Naive B cell (primary cell): ENCODE measurements around the gene SUN1. TPM values are rescaled to one million over a fixed set of nuclear protein-coding genes. Genes with fewer than 3 reads are reported as not detected.

Experiments used
- ATAC-seq, 2 donors: fragments of 150-1000 bp; cut with Tn5 transposase; 2 replicates each; pipeline ENCODE4 v1.10.0; 2021; ENCODE audit warnings: low read depth in 2 of 2, mild to moderate bottlenecking in 2 of 2, moderate library complexity in 2 of 2
- DNase-seq: peaks from one replicate; pipeline ENCODE4 v3.0.0; 2022
- H3K27ac Mint-ChIP-seq, 6 donors: one replicate each; pipeline ENCODE4 v1.8.0; 2020 to 2022; ENCODE audit warnings: mild to moderate bottlenecking in 6 of 6, mixed read lengths in 6 of 6, moderate library complexity in 5 of 6, inconsistent platforms in 2 of 6
- H3K27me3 Mint-ChIP-seq, 3 donors: one replicate each; pipeline ENCODE4 v1.8.0; 2021 to 2022; ENCODE audit warnings: mixed read lengths in 3 of 3, mild to moderate bottlenecking in 1 of 3
- H3K36me3 Mint-ChIP-seq, 2 donors: one replicate each; pipeline ENCODE4 v1.8.0; 2020 to 2022; ENCODE audit warnings: mixed read lengths in 2 of 2, inconsistent platforms in 1 of 2, mild to moderate bottlenecking in 1 of 2
- H3K4me1 Mint-ChIP-seq, 3 donors: one replicate each; pipeline ENCODE4 v1.8.0; 2020 to 2022; ENCODE audit warnings: mixed read lengths in 3 of 3, inconsistent platforms in 1 of 3, mild to moderate bottlenecking in 1 of 3, moderate library complexity in 1 of 3
- H3K4me3 Mint-ChIP-seq, 8 donors: one replicate each; pipeline ENCODE4 v1.8.0; 2020 to 2022; ENCODE audit warnings: mild to moderate bottlenecking in 8 of 8, mixed read lengths in 8 of 8, moderate library complexity in 8 of 8, inconsistent platforms in 2 of 8
- H3K9me3 Mint-ChIP-seq, 7 donors: one replicate each; pipeline ENCODE4 v1.8.0; 2020 to 2022; ENCODE audit warnings: mixed read lengths in 7 of 7, mild to moderate bottlenecking in 5 of 7, inconsistent platforms in 2 of 7, moderate library complexity in 1 of 7
- polyA plus RNA-seq, 6 donors: library from polyadenylated mRNA; unstranded; fragments of 300-500 nt; fragmentation: Illumina TruSeq; gene quantifications; one replicate each; pipeline ENCODE4 v1.2.3, GENCODE V29; 2021; ENCODE audit warnings: low read depth in 6 of 6

The SUN1 gene
- polyA plus RNA-seq, 6 donors from 2014 or later = 38.9 to 93.6 (median 45.5) TPM

DNA sequence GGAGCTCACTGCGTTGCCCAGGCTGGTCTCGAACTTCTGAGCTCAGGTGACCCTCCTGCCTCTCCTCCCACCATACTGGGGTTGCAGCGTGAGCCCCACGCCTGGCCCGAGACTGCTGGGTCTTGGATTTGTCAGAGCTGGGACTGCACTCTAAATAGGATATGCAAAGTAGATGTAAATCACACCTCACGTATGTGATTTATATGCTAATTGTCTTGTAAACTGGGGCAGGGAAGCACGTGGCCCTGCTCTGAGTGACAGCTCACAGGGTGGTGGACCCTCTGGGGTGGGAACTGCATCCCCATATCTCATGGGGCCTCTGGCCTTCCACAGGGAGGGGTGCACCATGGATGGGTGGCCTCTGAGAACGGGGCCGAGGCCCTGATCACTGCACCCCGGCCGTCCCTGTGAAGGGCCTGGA is 78.2 kb downstream of the SUN1 start:
- peaks cover 8 to 17% (median 11%) of the 10 kb centered on the region in 3 donors for H3K4me1 Mint-ChIP-seq
- ATAC-seq (peak; percentile 8 to 15), DNase-seq (no peak)
- no peaks in the 10 kb centered on the region for H3K27me3 Mint-ChIP-seq
- H3K4me3 Mint-ChIP-seq = peak overlapping the region; percentile 71 to 92 (median 88)
- no peaks in the 10 kb centered on the region for H3K36me3 Mint-ChIP-seq
- H3K27ac Mint-ChIP-seq = peak overlapping the region in 5 of 6 donors; percentile 47 to 91 (median 89)
- H3K9me3 Mint-ChIP-seq = no peaks in the 10 kb centered on the region

DNA sequence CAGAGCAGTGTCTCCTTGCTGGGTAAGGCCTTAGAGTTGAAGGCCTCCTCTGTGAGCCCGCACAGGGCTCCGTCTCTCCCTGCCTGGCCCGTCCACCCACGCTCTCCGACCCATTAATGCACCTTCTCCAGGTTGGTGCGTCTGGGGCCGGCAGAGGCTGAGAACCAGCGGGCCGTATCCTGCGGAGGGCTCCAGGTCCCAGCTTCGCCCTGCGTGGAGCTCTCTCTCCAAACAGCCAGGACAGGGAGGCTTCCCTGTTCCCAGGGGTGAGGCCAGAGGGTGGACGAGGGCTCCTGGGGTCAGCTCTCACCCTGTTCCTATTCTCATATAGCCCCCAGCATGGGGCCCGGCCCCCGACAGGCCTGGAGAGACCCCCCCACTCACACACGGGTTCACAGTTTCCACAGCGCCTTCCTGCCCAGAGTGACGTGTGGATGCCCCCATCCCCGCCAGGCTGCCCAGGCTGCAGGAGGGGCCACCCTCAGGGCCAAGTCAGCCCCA is 78.7 kb downstream of the SUN1 start:
- DNase-seq (no peak), ATAC-seq (no peak)
- peak overlapping the region in 3 of 8 donors; percentile 81 to 92 (median 87) for H3K4me3 Mint-ChIP-seq
- no peaks in the 10 kb centered on the region for H3K36me3 Mint-ChIP-seq
- H3K27ac Mint-ChIP-seq = no peak overlapping the region
- H3K9me3 Mint-ChIP-seq = no peaks in the 10 kb centered on the region
- no peaks in the 10 kb centered on the region for H3K27me3 Mint-ChIP-seq
- H3K4me1 Mint-ChIP-seq = peaks cover 8 to 22% (median 11%) of the 10 kb centered on the region in 3 donors

DNA sequence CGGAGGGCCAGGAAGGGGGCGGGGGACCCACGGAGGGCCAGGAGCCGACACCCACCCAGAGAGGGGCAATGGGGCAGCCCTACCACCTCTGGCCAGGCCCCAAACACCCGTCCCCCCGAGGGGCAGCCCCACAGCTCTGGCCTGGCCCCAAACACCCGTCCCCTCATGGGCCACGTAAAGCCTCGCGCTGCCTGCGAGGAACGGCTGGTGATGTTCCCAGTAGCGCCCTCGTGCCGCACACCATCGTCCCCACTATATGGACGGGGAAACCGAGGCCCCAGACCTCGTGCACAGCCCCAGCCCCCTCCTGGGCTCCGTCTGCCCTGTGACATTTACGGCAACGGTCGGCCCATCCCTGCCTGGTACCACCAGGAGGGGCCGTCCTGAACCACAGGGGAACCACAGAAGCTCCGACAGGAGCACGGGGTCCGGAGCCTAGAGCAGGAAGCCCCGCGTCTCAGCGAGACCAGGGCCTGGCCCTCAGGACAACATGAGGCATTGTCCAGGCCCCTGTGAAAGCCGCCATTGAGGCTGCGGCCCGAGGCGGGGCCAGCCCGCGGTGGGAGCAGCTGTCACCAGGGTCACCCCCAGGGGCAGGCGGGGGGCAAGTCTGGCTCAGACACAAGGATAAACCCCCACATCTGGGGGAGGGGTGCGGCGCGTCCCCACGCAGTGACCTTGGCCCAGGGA is 79.7 kb downstream of the SUN1 start:
- Mint-ChIP-seq H3K4me3 (no peak overlapping the region), H3K27me3 (no peaks in the 10 kb centered on the region), H3K9me3 (no peaks in the 10 kb centered on the region), H3K36me3 (no peaks in the 10 kb centered on the region), H3K4me1 (peaks cover 11 to 23% (median 11%) of the 10 kb centered on the region in 3 donors), H3K27ac (no peak overlapping the region)
- no peak for ATAC-seq
- DNase-seq = no peak

DNA sequence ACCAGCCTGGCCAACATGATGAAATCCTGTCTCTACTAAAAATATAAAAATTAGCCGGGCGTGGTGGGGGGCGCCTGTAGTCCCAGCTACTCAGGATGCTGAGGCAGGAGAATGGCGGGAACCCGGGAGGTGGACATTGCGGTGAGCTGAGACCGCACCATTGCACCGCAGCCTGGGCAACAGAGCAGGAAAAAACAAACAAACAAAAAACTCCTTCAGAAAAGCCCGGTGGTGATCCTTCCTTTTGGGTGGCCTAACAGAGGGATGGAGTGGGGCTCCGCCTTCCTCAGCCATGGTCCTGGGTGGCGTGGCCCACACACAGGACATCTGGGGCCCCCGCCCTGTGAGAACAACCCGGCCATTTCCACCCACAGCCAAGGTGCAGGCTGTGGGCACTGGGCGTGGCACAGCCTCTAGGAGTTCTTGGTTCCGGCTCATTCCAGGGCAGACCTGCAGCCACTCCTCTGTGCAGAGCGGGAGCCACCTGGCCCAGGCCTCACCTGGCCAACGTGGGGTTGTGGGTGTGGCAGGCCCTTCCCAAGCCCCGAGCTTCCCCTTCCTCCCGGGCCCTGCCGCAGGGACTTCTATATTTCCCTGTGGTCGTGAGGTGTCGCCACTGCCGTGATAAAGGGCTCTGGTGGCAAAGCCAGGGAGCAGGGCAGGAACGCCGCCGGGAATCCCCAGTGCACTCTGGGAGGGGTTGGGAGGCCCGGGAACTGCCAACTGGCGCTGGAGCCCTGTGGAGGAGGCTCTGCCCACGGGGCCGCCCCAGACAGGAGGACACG is 81.7 kb downstream of the SUN1 start:
- Mint-ChIP-seq H3K27ac (no peak overlapping the region), H3K4me1 (peaks cover 11 to 33% (median 11%) of the 10 kb centered on the region in 3 donors), H3K4me3 (peak overlapping the region in 1 of 8 donors; percentile 3), H3K27me3 (no peaks in the 10 kb centered on the region), H3K36me3 (no peaks in the 10 kb centered on the region), H3K9me3 (no peaks in the 10 kb centered on the region)
- ATAC-seq = no peak
- DNase-seq = no peak

DNA sequence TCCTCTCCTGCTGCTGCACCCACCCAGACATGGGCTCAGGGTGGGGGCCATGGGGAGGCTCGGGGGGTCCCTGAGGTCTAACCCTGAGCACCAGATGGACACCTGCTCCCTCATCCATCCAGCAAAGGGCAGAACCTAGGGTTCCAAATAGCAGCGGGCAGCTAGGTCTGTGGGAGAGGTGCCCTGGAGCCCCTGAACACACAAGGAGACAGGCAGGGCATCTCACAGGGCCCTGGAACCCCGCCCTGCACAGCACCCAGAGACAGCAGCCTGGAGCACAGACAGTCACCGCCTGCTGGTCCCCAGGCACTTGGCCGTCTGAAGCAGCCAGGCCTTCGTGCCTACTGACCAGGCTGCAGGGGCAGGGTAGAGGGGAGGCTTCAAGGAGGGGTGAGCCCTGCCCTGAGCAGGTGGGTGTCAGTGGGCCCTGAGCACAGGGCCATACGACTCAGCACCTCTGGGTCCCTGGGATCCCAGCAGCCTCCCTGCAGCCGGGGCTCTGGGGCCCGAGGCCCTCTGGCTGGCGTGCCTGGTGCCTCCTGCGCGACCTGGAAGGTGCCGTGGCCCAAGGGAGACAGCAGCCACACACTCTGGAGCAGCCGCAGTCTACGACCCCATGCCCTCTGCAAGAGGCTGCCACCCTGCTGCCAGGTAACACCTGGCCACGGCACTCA is 82.4 kb downstream of the SUN1 start:
- Mint-ChIP-seq H3K36me3 (no peaks in the 10 kb centered on the region), H3K4me3 (no peak overlapping the region), H3K27me3 (no peaks in the 10 kb centered on the region), H3K9me3 (no peaks in the 10 kb centered on the region), H3K27ac (no peak overlapping the region), H3K4me1 (peaks cover 13 to 38% (median 16%) of the 10 kb centered on the region in 3 donors)
- ATAC-seq (no peak), DNase-seq (no peak)

DNA sequence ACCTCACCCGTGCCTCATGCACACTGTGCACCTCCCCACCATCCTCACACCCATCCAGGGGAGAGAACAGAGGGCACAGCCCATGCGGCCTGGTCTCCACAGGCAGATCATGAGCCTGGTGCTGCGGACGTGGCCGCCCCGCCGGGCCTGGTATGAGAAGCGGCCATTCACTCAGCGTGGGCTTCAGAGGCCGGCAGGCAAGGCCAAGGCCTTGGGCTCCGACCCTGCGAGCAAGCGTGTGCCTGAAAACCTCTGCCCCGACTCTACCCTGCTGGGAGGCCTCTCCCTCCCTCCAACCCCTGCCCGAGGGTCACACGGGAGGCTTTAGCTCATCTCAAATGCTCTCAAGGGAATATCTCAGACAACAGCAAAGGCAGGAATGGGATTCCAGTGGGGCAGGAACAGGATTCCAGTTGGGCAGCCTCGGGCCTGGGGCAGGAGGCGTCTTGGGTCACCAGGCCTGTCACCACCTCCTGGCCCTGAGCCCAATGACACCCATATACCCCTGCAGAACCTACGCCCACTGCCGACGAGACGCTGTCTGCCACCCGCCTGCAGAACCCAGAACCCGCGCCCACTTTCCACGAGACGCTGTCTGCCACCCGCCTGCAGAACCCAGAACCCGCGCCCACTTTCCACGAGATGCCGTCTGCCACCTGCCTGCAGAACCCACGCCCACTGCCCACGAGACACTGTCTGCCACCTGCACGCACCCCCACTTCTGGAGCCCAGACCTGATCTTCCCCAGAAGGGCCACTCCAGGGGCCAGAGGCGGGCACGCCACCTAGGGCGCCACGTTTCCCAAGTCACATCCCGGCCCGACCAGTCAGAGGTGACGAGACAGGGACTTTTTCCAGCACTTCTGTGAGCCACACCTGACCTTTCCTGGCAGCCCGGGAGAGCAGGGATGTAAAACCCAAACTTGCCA is 83.3 kb downstream of the SUN1 start:
- Mint-ChIP-seq H3K9me3 (no peaks in the 10 kb centered on the region), H3K4me1 (peaks cover 5 to 29% (median 8%) of the 10 kb centered on the region in 3 donors), H3K27ac (no peak overlapping the region), H3K36me3 (no peaks in the 10 kb centered on the region), H3K27me3 (no peaks in the 10 kb centered on the region), H3K4me3 (peak overlapping the region in 1 of 8 donors; percentile 78)
- ATAC-seq = no peak
- no peak for DNase-seq

DNA sequence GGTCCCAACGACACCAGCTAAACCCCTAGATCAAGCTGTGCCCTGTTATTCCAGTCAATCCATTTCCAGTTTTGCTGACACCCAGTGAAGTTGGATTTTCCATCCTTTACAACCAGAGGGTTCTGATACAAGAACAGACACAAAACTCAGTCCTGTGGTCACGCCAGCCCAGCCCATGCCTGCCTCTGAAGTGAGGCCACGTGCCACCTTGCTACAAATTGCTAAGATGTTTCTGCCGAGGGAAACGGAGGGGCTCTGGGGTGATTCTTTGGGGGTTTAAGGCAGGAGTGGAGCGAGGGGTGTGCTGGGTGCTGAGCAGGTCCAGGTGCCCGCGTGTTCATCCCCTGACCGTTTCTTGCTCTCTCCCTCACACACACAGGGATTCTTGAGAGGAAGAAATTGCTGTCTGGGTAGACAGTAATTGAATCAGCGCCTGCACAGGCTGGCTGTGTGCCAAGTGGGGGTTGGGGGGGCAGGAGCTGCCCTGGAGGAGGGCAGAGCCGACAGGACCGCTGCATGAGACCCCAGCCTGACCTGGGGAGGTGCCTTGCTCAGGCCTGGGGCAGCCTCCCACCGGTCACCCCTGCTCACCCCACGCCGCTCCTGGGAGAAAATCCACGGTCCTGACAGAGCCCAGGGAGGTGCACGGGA is 84.1 kb downstream of the SUN1 start:
- ATAC-seq = no peak
- peaks cover 8 to 25% (median 12%) of the 10 kb centered on the region in 3 donors for H3K4me1 Mint-ChIP-seq
- H3K27me3 Mint-ChIP-seq = no peaks in the 10 kb centered on the region
- no peak for DNase-seq
- no peak overlapping the region for H3K4me3 Mint-ChIP-seq
- H3K36me3 Mint-ChIP-seq = no peaks in the 10 kb centered on the region
- H3K9me3 Mint-ChIP-seq = no peaks in the 10 kb centered on the region
- no peak overlapping the region for H3K27ac Mint-ChIP-seq

DNA sequence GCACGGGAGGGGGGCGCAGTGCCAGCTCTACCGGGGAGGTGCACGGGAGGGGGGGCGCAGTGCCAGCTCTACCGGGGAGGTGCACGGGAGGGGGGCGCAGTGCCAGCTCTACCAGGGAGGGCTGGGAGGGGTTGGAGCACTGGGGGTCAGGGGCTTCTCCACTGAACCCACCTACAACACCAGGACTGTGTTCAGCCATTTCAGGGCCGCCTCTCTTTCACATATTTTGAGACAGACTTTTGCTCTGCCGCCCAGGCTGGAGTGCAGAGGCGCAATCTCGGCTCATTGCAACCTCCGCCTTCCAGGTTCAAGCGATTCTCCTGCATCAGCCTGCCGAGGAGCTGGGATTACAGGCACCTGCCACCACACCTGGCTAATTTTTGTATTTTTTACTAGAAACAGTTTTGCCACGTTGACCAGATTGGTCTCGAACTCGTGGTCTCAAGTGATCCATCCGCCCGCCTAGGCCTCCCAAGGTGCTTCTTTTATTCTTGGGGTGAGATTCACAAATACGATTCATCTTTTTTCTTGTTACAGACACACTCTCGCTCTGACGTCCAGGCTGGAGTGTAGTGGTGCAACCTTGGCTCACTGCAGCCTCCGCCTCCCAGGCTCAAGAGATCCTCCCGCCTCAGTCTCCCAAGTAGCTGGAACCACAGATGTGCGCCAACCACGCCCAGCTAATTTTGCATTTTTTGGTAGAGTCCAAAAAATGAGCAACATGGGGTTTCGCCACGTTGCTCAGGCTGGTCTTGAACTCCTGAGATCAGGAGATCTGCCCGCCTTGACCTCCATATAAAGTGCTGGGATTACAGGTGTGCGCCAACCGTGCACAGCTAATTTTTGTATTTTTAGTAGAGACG is 85.2 kb downstream of the SUN1 start:
- no peak for DNase-seq
- H3K27ac Mint-ChIP-seq = peak overlapping the region in 1 of 6 donors; percentile 1
- H3K4me3 Mint-ChIP-seq = peak overlapping the region in 1 of 8 donors; percentile 44
- no peaks in the 10 kb centered on the region for H3K27me3 Mint-ChIP-seq
- no peak for ATAC-seq
- H3K4me1 Mint-ChIP-seq = peaks cover 11 to 36% (median 14%) of the 10 kb centered on the region in 3 donors
- no peaks in the 10 kb centered on the region for H3K36me3 Mint-ChIP-seq
- no peaks in the 10 kb centered on the region for H3K9me3 Mint-ChIP-seq

DNA sequence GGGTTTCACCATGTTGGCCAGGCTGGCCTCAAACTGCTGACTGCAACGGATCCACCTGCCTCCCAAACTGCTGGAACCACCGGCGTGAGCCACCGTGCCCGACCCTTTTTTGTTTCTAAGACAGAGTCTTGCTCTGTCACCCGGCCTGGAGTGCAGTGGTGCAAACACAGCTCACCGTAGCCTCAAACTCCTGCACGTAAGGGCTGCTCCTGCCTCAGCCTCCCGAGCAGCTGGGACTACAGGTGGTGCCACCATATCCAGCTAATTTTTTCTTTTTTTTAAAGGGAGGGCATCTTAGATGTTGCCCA is 85.8 kb downstream of the SUN1 start:
- Mint-ChIP-seq H3K36me3 (no peaks in the 10 kb centered on the region), H3K4me1 (peaks cover 17 to 41% (median 17%) of the 10 kb centered on the region in 3 donors), H3K27ac (no peak overlapping the region), H3K4me3 (peak overlapping the region in 1 of 8 donors; percentile 44), H3K27me3 (no peaks in the 10 kb centered on the region), H3K9me3 (no peaks in the 10 kb centered on the region)
- ATAC-seq (no peak), DNase-seq (no peak)

DNA sequence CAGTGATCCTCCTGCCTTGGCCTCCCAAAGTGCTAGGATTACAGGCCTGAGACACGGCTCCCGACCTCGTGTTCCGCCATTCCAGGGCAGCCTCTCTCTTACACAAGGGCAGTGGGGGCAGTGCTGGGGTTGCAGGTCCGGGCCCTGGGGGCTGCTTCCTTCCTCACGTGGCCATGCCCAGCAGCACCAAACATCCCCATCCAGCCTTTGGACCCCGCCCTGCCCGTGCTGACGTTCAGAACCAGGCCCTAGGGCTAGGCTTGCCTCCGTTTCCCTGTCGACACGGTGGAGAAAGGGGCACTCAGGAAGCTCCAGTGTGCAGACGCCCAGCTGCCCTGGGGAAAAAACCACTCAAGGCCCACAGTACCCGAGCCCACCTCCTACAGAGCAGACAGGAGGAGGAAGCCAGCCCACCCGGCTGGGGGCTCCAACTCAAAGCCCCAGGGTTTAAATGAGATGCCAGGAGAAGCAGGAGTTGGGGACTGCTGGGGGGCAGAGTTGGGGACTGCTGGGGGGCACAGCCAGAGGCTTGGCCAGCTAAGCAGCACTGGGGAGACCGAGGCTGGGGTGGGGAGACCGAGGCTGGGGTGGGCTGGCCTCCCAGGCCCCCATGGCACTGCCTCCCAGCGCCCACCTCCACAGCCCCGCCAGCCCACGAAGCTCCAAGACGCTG is 86.3 kb downstream of the SUN1 start:
- H3K4me1 Mint-ChIP-seq = peaks cover 21 to 46% (median 22%) of the 10 kb centered on the region in 3 donors
- no peak overlapping the region for H3K27ac Mint-ChIP-seq
- no peak for ATAC-seq
- no peak overlapping the region for H3K4me3 Mint-ChIP-seq
- no peaks in the 10 kb centered on the region for H3K9me3 Mint-ChIP-seq
- DNase-seq = no peak
- no peaks in the 10 kb centered on the region for H3K27me3 Mint-ChIP-seq
- H3K36me3 Mint-ChIP-seq = no peaks in the 10 kb centered on the region

DNA sequence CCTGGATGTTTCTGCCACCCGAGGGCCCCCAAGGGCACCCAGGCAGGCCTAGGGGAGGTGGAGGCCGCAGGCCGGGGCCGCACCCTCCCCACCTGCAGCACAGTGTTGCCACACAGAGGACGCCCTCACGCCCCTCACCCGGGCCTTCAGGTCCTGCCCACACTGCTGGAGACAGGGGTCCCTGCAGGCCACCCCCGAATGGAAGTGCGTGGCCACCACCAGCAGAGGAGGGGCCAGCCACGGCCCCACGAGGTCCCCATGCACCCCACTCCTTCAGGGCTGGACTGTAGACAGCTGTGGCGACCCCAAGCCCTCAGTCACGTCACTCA is 86.8 kb downstream of the SUN1 start:
- Mint-ChIP-seq H3K4me1 (peaks cover 21 to 48% (median 23%) of the 10 kb centered on the region in 3 donors), H3K4me3 (peak overlapping the region in 3 of 8 donors; percentile 14 to 72 (median 66))
- ATAC-seq = no peak

More for the DNA sequence above, 86.8 kb downstream of the SUN1 start:
- H3K36me3 Mint-ChIP-seq = no peaks in the 10 kb centered on the region
- H3K9me3 Mint-ChIP-seq = no peaks in the 10 kb centered on the region
- H3K27me3 Mint-ChIP-seq = no peaks in the 10 kb centered on the region
- no peak for DNase-seq
- H3K27ac Mint-ChIP-seq = peak overlapping the region in 2 of 6 donors; percentile 21 to 32
